ENCODE data around the gene PADI3.

- no peak for TF ChIP-seq STAT1 (IDR thresholded peaks at IDR 0.05; ENCODE audit: unreplicated experiment)
- no peak for TF ChIP-seq EZH2 (IDR thresholded peaks at IDR 0.05; ENCODE audit: low read depth, unreplicated experiment)
- TF ChIP-seq, protein P1, sequence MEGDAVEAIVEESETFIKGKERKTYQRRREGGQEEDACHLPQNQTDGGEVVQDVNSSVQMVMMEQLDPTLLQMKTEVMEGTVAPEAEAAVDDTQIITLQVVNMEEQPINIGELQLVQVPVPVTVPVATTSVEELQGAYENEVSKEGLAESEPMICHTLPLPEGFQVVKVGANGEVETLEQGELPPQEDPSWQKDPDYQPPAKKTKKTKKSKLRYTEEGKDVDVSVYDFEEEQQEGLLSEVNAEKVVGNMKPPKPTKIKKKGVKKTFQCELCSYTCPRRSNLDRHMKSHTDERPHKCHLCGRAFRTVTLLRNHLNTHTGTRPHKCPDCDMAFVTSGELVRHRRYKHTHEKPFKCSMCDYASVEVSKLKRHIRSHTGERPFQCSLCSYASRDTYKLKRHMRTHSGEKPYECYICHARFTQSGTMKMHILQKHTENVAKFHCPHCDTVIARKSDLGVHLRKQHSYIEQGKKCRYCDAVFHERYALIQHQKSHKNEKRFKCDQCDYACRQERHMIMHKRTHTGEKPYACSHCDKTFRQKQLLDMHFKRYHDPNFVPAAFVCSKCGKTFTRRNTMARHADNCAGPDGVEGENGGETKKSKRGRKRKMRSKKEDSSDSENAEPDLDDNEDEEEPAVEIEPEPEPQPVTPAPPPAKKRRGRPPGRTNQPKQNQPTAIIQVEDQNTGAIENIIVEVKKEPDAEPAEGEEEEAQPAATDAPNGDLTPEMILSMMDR (conservative IDR thresholded peaks at IDR 0.05; ENCODE audit: low read depth in 2 of 2): no peak
- TF ChIP-seq, protein P2, sequence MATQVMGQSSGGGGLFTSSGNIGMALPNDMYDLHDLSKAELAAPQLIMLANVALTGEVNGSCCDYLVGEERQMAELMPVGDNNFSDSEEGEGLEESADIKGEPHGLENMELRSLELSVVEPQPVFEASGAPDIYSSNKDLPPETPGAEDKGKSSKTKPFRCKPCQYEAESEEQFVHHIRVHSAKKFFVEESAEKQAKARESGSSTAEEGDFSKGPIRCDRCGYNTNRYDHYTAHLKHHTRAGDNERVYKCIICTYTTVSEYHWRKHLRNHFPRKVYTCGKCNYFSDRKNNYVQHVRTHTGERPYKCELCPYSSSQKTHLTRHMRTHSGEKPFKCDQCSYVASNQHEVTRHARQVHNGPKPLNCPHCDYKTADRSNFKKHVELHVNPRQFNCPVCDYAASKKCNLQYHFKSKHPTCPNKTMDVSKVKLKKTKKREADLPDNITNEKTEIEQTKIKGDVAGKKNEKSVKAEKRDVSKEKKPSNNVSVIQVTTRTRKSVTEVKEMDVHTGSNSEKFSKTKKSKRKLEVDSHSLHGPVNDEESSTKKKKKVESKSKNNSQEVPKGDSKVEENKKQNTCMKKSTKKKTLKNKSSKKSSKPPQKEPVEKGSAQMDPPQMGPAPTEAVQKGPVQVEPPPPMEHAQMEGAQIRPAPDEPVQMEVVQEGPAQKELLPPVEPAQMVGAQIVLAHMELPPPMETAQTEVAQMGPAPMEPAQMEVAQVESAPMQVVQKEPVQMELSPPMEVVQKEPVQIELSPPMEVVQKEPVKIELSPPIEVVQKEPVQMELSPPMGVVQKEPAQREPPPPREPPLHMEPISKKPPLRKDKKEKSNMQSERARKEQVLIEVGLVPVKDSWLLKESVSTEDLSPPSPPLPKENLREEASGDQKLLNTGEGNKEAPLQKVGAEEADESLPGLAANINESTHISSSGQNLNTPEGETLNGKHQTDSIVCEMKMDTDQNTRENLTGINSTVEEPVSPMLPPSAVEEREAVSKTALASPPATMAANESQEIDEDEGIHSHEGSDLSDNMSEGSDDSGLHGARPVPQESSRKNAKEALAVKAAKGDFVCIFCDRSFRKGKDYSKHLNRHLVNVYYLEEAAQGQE (IDR thresholded peaks at IDR 0.05; ENCODE audit: unreplicated experiment): no peak
- TF ChIP-seq CREB1 (CRISPR knock-in tag; IDR thresholded peaks at IDR 0.05; ENCODE audit: low read depth): no peak
- no peak for TF ChIP-seq POLR2AphosphoS5 (IDR thresholded peaks at IDR 0.05; ENCODE audit: low read depth)
- TF ChIP-seq EZH2phosphoT487 (IDR thresholded peaks at IDR 0.05; ENCODE audit: unreplicated experiment): no peak
- no peak for TF ChIP-seq JUNB (IDR thresholded peaks at IDR 0.05; ENCODE audit: unreplicated experiment)
- TF ChIP-seq ZNF331 (CRISPR knock-in tag; IDR thresholded peaks at IDR 0.05; ENCODE audit: low read depth): no peak
These were observed 59.0 kb downstream of the PADI3 start, which contains the start of gene PADI4 for GRCh38 chr1:17307946-17308345.

All from GM23338 (cell line).